GM12878 (cell line): ENCODE data around the gene DBN1. TPM values are rescaled to one million over a fixed set of nuclear protein-coding genes. Genes with fewer than 3 reads are reported as not detected.

ENCODE experiments used
- ATAC-seq: fragments of 200-7000 bp; cut with Tn5 transposase; 3 replicates; pipeline ENCODE4 v1.9.1; 2020; ENCODE audit warnings: mild to moderate bottlenecking, moderate library complexity
- BruUV-seq: library from RNA; stranded (reverse); fragments of 400-500 nt; replicated peaks from 2 replicates; lab custom pipeline; 2021; lab: Mats Ljungman, UMichigan
- CTCF ChIA-PET: fragments of 300-600 bp; sonication (Branson Sonifier 250); formaldehyde crosslinking; extraction: SDS; loops from one replicate; lab custom pipeline; 2021; ENCODE audit warnings: inconsistent platforms; lab: Yijun Ruan, JAX
- POLR2A ChIA-PET: fragments of 350-600 bp; formaldehyde crosslinking; extraction: SDS; loops from one replicate; lab custom pipeline; 2021; ENCODE audit warnings: inconsistent platforms; lab: Charles Lee
- RAD21 ChIA-PET: fragments of 300-600 bp; sonication (Branson Sonifier 250); formaldehyde crosslinking; loops from one replicate; lab custom pipeline; 2023; ENCODE audit warnings: antibody characterized with exemption; ENCODE audit not compliant: unreplicated experiment; lab: Charles Lee
- SMC1A ChIA-PET: fragments of 300-600 bp; sonication (Branson Sonifier 250); formaldehyde crosslinking; loops from one replicate; lab custom pipeline; 2023; ENCODE audit not compliant: unreplicated experiment, uncharacterized antibody; lab: Charles Lee
- DNase-seq: peaks from one replicate; pipeline ENCODE4 v3.0.0-alpha.2; 2011; ENCODE audit warnings: low read depth, low spot score
- FAIRE-seq: peaks from 3 replicates; lab custom pipeline; 2011; peaks lifted over from hg19 to GRCh38; lab: Jason Lieb, UNC
- H2AFZ ChIP-seq: 2 replicates; pipeline ENCODE4 v1.6.0; 2011; ENCODE audit warnings: low read depth, low read length, control low read depth; ENCODE audit not compliant: control insufficient read depth
- H3K27ac ChIP-seq: 2 replicates; pipeline ENCODE4 v1.5.1; 2011; ENCODE audit warnings: control low read depth; ENCODE audit not compliant: control insufficient read depth, insufficient read depth
- H3K27me3 ChIP-seq, 2 experiments: replicated peaks in 1 of 2; 2 replicates each; pipeline versions ENCODE4 v1.6.0 to v1.6.1; 2011; ENCODE audit warnings: low read length in 1 of 2; ENCODE audit not compliant: control insufficient read depth in 2 of 2, insufficient read depth in 2 of 2
- H3K36me3 ChIP-seq, 2 experiments: 2 replicates each; pipeline ENCODE4 v1.5.1; 2011; ENCODE audit warnings: low read length in 1 of 2; ENCODE audit not compliant: control insufficient read depth in 2 of 2, insufficient read depth in 2 of 2
- H3K4me1 ChIP-seq: 2 replicates; pipeline ENCODE4 v1.6.1; 2011; ENCODE audit warnings: mild to moderate bottlenecking, low read length, moderate library complexity, mixed read lengths; ENCODE audit not compliant: control insufficient read depth, insufficient read depth
- H3K4me2 ChIP-seq: 2 replicates; pipeline ENCODE4 v1.6.0; 2011; ENCODE audit warnings: control low read depth; ENCODE audit not compliant: control insufficient read depth, insufficient read depth
- H3K4me3 ChIP-seq: fragments of 200-600 bp; sonication (generic); 2 replicates; pipeline ENCODE4 v1.5.1; 2016
- H3K79me2 ChIP-seq: 2 replicates; pipeline ENCODE4 v1.6.0; 2011; ENCODE audit warnings: low read length; ENCODE audit not compliant: control insufficient read depth, insufficient read depth
- H3K9ac ChIP-seq: 2 replicates; pipeline ENCODE4 v1.8.0; 2011; ENCODE audit warnings: low read length, control low read depth, mixed read lengths; ENCODE audit not compliant: control insufficient read depth, insufficient read depth
- H3K9me3 ChIP-seq: replicated peaks from 3 replicates; pipeline ENCODE4 v1.5.1; 2011; ENCODE audit warnings: mild to moderate bottlenecking, low read length; ENCODE audit not compliant: control insufficient read depth, insufficient read depth
- H4K20me1 ChIP-seq: 2 replicates; pipeline ENCODE4 v1.6.0; 2011; ENCODE audit not compliant: control insufficient read depth, insufficient read depth
- ATF7 ChIP-seq: fragments of 450-650 bp; IDR thresholded peaks from 2 replicates; pipeline ENCODE4 v1.6.1; 2016; ENCODE audit warnings: low read depth, mild to moderate bottlenecking
- CBX5 ChIP-seq: sonication (generic); IDR thresholded peaks from 2 replicates; pipeline ENCODE4 v1.6.1; 2016; ENCODE audit warnings: low read depth, moderate library complexity, mild to moderate bottlenecking, inconsistent platforms
- EGR1 ChIP-seq, 2 experiments: IDR thresholded peaks; 1 replicate in 1 of 2; 2 replicates in 1 of 2; pipeline ENCODE4 v1.6.1; 2011 to 2012; ENCODE audit warnings: low read depth in 2 of 2, low read length in 2 of 2, borderline replicate concordance in 1 of 2, mild to moderate bottlenecking in 1 of 2, moderate library complexity in 1 of 2
- EP300 ChIP-seq, 2 experiments: fragments of 150-350 bp in 1 of 2; IDR thresholded peaks; 2 replicates each; pipeline ENCODE4 v1.6.1; 2011 to 2012; ENCODE audit warnings: low read depth in 2 of 2, low read length in 2 of 2, borderline replicate concordance in 1 of 2, improper control_type of control experiment in 1 of 2, inconsistent platforms in 1 of 2; ENCODE audit not compliant: control insufficient read depth in 1 of 2
- EZH2 ChIP-seq: IDR thresholded peaks from 2 replicates; pipeline ENCODE4 v1.6.1; 2012; ENCODE audit warnings: low read depth, mild to moderate bottlenecking, control low read depth, inconsistent platforms, low read length, borderline replicate concordance; ENCODE audit not compliant: control insufficient read depth
- IKZF2 ChIP-seq, 2 experiments: fragments of 450-650 bp; IDR thresholded peaks; 2 replicates each; pipeline ENCODE4 v1.6.1; 2017; ENCODE audit warnings: mild to moderate bottlenecking in 2 of 2, moderate library complexity in 2 of 2
- LARP7 ChIP-seq: fragments of 450-650 bp; IDR thresholded peaks from 2 replicates; pipeline ENCODE4 v1.6.1; 2017; ENCODE audit warnings: mild to moderate bottlenecking
- PAX5 ChIP-seq: IDR thresholded peaks from 2 replicates; pipeline ENCODE4 v1.6.1; 2011; ENCODE audit warnings: low read depth, low read length, borderline replicate concordance
- SMAD5 ChIP-seq: IDR thresholded peaks from 2 replicates; pipeline ENCODE4 v1.6.1; 2016; ENCODE audit warnings: antibody characterized with exemption, low read depth
- STAT1 ChIP-seq: fragments of 450-650 bp; conservative IDR thresholded peaks from 2 replicates; pipeline ENCODE4 v1.6.1; 2014; ENCODE audit warnings: antibody characterized with exemption, mild to moderate bottlenecking
- TARDBP ChIP-seq: IDR thresholded peaks from 2 replicates; pipeline ENCODE4 v1.6.1; 2016; ENCODE audit warnings: borderline replicate concordance
- ZNF217 ChIP-seq: fragments of 450-650 bp; IDR thresholded peaks from 2 replicates; pipeline ENCODE4 v1.6.1; 2017; ENCODE audit warnings: antibody characterized with exemption, mild to moderate bottlenecking
- ZNF274 ChIP-seq: IDR thresholded peaks from one replicate; pipeline ENCODE4 v1.8.0; 2011; ENCODE audit not compliant: insufficient read length, insufficient read depth
- ZSCAN29 ChIP-seq: fragments of 450-650 bp; IDR thresholded peaks from 2 replicates; pipeline ENCODE4 v1.6.1; 2017; ENCODE audit warnings: mild to moderate bottlenecking, moderate library complexity
- ZZZ3 ChIP-seq: IDR thresholded peaks from 2 replicates; pipeline ENCODE4 v1.6.1; 2011; ENCODE audit warnings: low read depth; ENCODE audit not compliant: control insufficient read depth, insufficient read length
- WGBS: methylation state at CpG from one replicate; pipeline ENCODE4 v1.1.6; 2016; ENCODE audit warnings: low lambda C conversion rate; ENCODE audit not compliant: insufficient replicate concordance, insufficient coverage; ENCODE audit errors: missing lambda C conversion rate; 5-methylcytosine and 5-hydroxymethylcytosine counted together
- in situ Hi-C: fragments of 300-500 bp; cut with MboI; formaldehyde crosslinking; loops from 9 replicates; pipeline ENCODE4 v1.14.3; 2018; ENCODE audit warnings: mixed read lengths
- intact Hi-C: fragments of 100-400 bp; cut with micrococcal nuclease; formaldehyde crosslinking; loops from one replicate; pipeline ENCODE4 v1.14.2; 2022; ENCODE audit not compliant: unreplicated experiment
- polyA plus RNA-seq, 11 experiments: library from polyadenylated mRNA; depleted of rRNA in 4 of 11; unstranded in 6 of 11; stranded (reverse) in 5 of 11; fragments of >200 nt; fragmentation: Nextera tagmentation in 4 of 11; fragmentation: Illumina TruSeq in 1 of 11; extraction: Ambion mirVana in 4 of 11; extraction: Trizol in 1 of 11; gene quantifications; 1 replicate in 1 of 11; 2 replicates in 10 of 11; pipeline versions ENCODE4 v1.2.1 to v1.2.3, GENCODE V29; 2011 to 2016; ENCODE audit warnings: inconsistent platforms in 2 of 11, missing spikeins in 2 of 11, low read depth in 1 of 11
- total RNA-seq, 4 experiments: library from RNA; depleted of rRNA in 3 of 4; stranded (reverse); fragments of >200 nt in 3 of 4; fragmentation: Illumina TruSeq in 1 of 4; extraction: Trizol in 1 of 4; gene quantifications; 2 replicates each; pipeline versions ENCODE4 v1.2.1 to v1.2.3, GENCODE V29; 2013 to 2021
- TF ChIP-seq, protein P1 (sequence below): fragments of 450-650 bp; IDR thresholded peaks from 2 replicates; pipeline ENCODE4 v1.6.1; 2017; ENCODE audit warnings: mild to moderate bottlenecking
- TF ChIP-seq, protein P2 (sequence below): fragments of 150-350 bp; IDR thresholded peaks from 2 replicates; pipeline ENCODE4 v1.6.1; 2016; ENCODE audit warnings: low read depth, low read length
- TF ChIP-seq, protein P3 (sequence below): IDR thresholded peaks from 2 replicates; pipeline ENCODE4 v1.6.1; 2011; ENCODE audit warnings: low read depth, mild to moderate bottlenecking, low read length, moderate library complexity, borderline replicate concordance; ENCODE audit errors: extremely low read depth

The DBN1 gene
- total and polyA plus RNA-seq, 10 of the 15 experiments (the other 5 are each of a cell fraction or from before 2014, with no cell fraction given) = 0.18 to 81.0 (median 27.9) TPM

DNA sequence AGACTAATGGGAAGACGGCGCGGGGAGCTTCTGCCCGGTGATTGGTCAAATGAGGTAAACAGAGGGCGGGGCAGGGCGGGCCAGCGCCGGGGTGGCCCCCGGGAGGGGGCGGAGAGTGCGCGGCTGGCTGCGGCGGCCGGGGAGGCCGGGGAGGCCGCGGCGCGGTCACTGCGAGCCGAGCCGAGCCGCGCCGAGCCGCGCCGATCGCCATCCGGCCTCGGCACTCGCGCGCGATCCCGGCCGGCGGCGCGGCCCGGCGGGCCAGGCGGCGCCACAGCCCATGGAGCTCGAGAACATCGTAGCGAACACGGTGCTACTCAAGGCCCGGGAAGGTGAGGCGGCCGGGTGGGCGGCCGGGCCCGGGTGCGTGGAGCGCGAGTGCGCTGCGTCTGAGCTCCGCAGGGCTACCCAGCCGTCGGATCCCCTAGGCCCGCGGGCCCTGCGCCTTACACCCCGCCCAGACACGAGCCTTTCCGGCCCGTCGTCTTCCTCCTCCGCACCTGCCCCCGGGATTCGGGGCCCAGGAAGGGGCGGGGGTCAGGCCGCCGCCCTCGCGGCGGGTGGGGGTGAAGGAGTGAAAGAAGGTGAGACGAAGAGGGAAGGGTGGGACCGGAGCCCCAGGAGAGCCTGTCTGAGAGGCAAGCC, 46.7 kb downstream of the DBN1 start, which contains the start of gene GRK6:
Gene GRK6, plus strand, starts transcription at position 111 of the 645 bp plus-strand sequence. Its CDS starts 170 bp downstream, at position 281.
- peak within 1 kb of the TSS; percentile 99 for H3K27ac ChIP-seq
- DNase-seq = no peak
- in situ Hi-C loops (no loop called here), intact Hi-C loops (loop anchor here (1.0 to 2.0 kb wide), 3 partner anchors 14 to 28 kb away; no protein-coding TSS in a partner anchor)
- ATAC-seq = peak; percentile 0; the same call in 1 of the 3 replicates
- CTCF ChIA-PET = interaction anchor here (0.6 to 13.2 kb wide), 11 partner anchors 12 to 327 kb away, joined by 3 to 188 read pairs (median 10); partner anchors contain the start of genes PFN3 and PRR7
- H3K4me3 ChIP-seq = peak within 1 kb of the TSS; percentile 83
- FAIRE-seq = no peak
- H3K9ac ChIP-seq = peak within 1 kb of the TSS; percentile 93
- H4K20me1 ChIP-seq = no peaks in the 10 kb centered on the region
- POLR2A ChIA-PET = interaction anchor here (0.6 to 13.4 kb wide), 17 partner anchors 11 to 888 kb away, joined by 3 to 358 read pairs (median 4); partner anchors contain the start of genes DOK3, F12, PDLIM7 and PFN3
- no peaks in the 10 kb centered on the region for H3K27me3 ChIP-seq
- BruUV-seq = no TSS peak
- H2AFZ ChIP-seq = peak within 1 kb of the TSS; percentile 95
- under 1% methylated on average over 38 of the region's 82 CpGs for WGBS
- no peaks in the 10 kb centered on the region for H3K9me3 ChIP-seq
- peak within 1 kb of the TSS; percentile 100 for H3K4me2 ChIP-seq
- RAD21 ChIA-PET = interaction anchor here (0.6 to 11.0 kb wide), 11 partner anchors 14 to 82 kb away, joined by 3 to 288 read pairs (median 7); partner anchors contain the start of gene PRR7
- no peaks in the 10 kb centered on the region for H3K36me3 ChIP-seq
- H3K79me2 ChIP-seq = peaks cover 46% of the 10 kb centered on the region
- SMC1A ChIA-PET = interaction anchor here (0.8 to 7.5 kb wide), 13 partner anchors 10 to 81 kb away, joined by 3 to 64 read pairs (median 4); partner anchors contain the start of genes PFN3 and PRR7
- peaks cover 45% of the 10 kb centered on the region for H3K4me1 ChIP-seq
- TF ChIP-seq IKZF2 (IDR thresholded peaks at IDR 0.05) = no peak
- TF ChIP-seq, protein P1, sequence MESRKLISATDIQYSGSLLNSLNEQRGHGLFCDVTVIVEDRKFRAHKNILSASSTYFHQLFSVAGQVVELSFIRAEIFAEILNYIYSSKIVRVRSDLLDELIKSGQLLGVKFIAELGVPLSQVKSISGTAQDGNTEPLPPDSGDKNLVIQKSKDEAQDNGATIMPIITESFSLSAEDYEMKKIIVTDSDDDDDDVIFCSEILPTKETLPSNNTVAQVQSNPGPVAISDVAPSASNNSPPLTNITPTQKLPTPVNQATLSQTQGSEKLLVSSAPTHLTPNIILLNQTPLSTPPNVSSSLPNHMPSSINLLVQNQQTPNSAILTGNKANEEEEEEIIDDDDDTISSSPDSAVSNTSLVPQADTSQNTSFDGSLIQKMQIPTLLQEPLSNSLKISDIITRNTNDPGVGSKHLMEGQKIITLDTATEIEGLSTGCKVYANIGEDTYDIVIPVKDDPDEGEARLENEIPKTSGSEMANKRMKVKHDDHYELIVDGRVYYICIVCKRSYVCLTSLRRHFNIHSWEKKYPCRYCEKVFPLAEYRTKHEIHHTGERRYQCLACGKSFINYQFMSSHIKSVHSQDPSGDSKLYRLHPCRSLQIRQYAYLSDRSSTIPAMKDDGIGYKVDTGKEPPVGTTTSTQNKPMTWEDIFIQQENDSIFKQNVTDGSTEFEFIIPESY = no peak
- no peak for TF ChIP-seq CBX5
- no peak for TF ChIP-seq SMAD5
- peak; percentile 97 for TF ChIP-seq LARP7
- TF ChIP-seq ZZZ3 = no peak
- no peak for TF ChIP-seq PAX5
- no peak for TF ChIP-seq STAT1
- TF ChIP-seq ZNF274 = no peak
- TF ChIP-seq ZNF217 = 0 out of 2 replicates have a peak, but pooled peaks have one; percentile 30
- no peak for TF ChIP-seq EZH2
- TF ChIP-seq EGR1 (IDR thresholded peaks at IDR 0.05; ENCODE audit: borderline replicate concordance in 1 of 2, low read depth in 2 of 2, low read length in 2 of 2) = peak in 1 of 2 experiments; percentile 85; a peak in 1 of 3 replicates
- TF ChIP-seq, protein P2, sequence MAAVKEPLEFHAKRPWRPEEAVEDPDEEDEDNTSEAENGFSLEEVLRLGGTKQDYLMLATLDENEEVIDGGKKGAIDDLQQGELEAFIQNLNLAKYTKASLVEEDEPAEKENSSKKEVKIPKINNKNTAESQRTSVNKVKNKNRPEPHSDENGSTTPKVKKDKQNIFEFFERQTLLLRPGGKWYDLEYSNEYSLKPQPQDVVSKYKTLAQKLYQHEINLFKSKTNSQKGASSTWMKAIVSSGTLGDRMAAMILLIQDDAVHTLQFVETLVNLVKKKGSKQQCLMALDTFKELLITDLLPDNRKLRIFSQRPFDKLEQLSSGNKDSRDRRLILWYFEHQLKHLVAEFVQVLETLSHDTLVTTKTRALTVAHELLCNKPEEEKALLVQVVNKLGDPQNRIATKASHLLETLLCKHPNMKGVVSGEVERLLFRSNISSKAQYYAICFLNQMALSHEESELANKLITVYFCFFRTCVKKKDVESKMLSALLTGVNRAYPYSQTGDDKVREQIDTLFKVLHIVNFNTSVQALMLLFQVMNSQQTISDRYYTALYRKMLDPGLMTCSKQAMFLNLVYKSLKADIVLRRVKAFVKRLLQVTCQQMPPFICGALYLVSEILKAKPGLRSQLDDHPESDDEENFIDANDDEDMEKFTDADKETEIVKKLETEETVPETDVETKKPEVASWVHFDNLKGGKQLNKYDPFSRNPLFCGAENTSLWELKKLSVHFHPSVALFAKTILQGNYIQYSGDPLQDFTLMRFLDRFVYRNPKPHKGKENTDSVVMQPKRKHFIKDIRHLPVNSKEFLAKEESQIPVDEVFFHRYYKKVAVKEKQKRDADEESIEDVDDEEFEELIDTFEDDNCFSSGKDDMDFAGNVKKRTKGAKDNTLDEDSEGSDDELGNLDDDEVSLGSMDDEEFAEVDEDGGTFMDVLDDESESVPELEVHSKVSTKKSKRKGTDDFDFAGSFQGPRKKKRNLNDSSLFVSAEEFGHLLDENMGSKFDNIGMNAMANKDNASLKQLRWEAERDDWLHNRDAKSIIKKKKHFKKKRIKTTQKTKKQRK = 0 out of 2 replicates have a peak, but pooled peaks have one; percentile 3
- TF ChIP-seq, protein P3, sequence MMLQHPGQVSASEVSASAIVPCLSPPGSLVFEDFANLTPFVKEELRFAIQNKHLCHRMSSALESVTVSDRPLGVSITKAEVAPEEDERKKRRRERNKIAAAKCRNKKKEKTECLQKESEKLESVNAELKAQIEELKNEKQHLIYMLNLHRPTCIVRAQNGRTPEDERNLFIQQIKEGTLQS = no peak
- no peak for TF ChIP-seq EP300 (IDR thresholded peaks at IDR 0.05; ENCODE audit: borderline replicate concordance in 1 of 2, control insufficient read depth in 1 of 2, low read depth in 2 of 2, low read length in 2 of 2)
- TF ChIP-seq TARDBP = no peak
- no peak for TF ChIP-seq ATF7
- TF ChIP-seq ZSCAN29 = peak; percentile 71; the same call in 1 of the 2 replicates
